ELF-1 (cell line): ENCODE results near the gene ANKS3.
A peak's percentile ranks its signal among the peaks of the same experiment; 100 is the strongest.

Source experiments
- DNase-seq: peaks from one replicate; pipeline ENCODE4 v3.0.0-alpha.2; 2016; ENCODE audit warnings: low read depth, low spot score

The ANKS3 gene

GRCh38 chr16:4696172-4696904 is 37.7 kb downstream of the ANKS3 start:
- no peak for DNase-seq

GRCh38 chr16:4695473-4696171 is 38.4 kb downstream of the ANKS3 start:
- DNase-seq = no peak

- no peak for DNase-seq
Observed at GRCh38 chr16:4694642-4695451, 39.2 kb downstream of the ANKS3 start.

- DNase-seq = no peak
Observed at GRCh38 chr16:4693956-4694641, 40.0 kb downstream of the ANKS3 start.

GRCh38 chr16:4693296-4693955 is 40.6 kb downstream of the ANKS3 start, which contains the start of gene NUDT16L1:
Gene NUDT16L1 (plus strand): TSS chr16:4693562. CDS start chr16:4693727, 165 bp downstream.
- peak; percentile 96 for DNase-seq

- no peak for DNase-seq
Observed at GRCh38 chr16:4692460-4693295, 41.4 kb downstream of the ANKS3 start.

- no peak for DNase-seq
Observed at GRCh38 chr16:4691666-4692412, 42.2 kb downstream of the ANKS3 start.

GRCh38 chr16:4690946-4691665 is 43.0 kb downstream of the ANKS3 start:
- DNase-seq = no peak

GRCh38 chr16:4689864-4690704 is 44.0 kb downstream of the ANKS3 start:
- no peak for DNase-seq

GRCh38 chr16:4689091-4689671 is 44.9 kb downstream of the ANKS3 start:
- DNase-seq = no peak

- DNase-seq = no peak
Observed at GRCh38 chr16:4688674-4689045, 45.4 kb downstream of the ANKS3 start.

- no peak for DNase-seq
Observed at GRCh38 chr16:4687946-4688673, 46.0 kb downstream of the ANKS3 start.

GRCh38 chr16:4687416-4687815 is 46.7 kb downstream of the ANKS3 start:
- DNase-seq = no peak

- DNase-seq = no peak
Observed at GRCh38 chr16:4686497-4687210, 47.4 kb downstream of the ANKS3 start.

- no peak for DNase-seq
Observed at GRCh38 chr16:4685776-4686496, 48.1 kb downstream of the ANKS3 start.

GRCh38 chr16:4685292-4685691 is 48.8 kb downstream of the ANKS3 start:
- no peak for DNase-seq
